Bronchial epithelial cell (primary cell): ENCODE data around the gene MCF2L2. TPM values are rescaled to one million over a fixed set of nuclear protein-coding genes. Genes with fewer than 3 reads are reported as not detected.
"Not testable (repeated sequence)": the region's sequence is repeated elsewhere in the genome, so short reads cannot be mapped to it uniquely, and the experiment has no call there.

Experiments
- DNase-seq: peaks from one replicate; pipeline ENCODE4 v3.0.0-alpha.2; 2010; ENCODE audit warnings: low read depth
- FAIRE-seq: peaks from 2 replicates; lab custom pipeline; 2011; peaks lifted over from hg19 to GRCh38; lab: Jason Lieb, UNC
- H3K27me3 ChIP-seq: 2 replicates; pipeline ENCODE4 v1.5.1; 2011; ENCODE audit warnings: low read length; ENCODE audit not compliant: control insufficient read depth, insufficient read depth
- H3K36me3 ChIP-seq: 2 replicates; pipeline ENCODE4 v1.5.1; 2011; ENCODE audit warnings: low read length; ENCODE audit not compliant: control insufficient read depth, insufficient read depth
- H3K4me3 ChIP-seq: 2 replicates; pipeline ENCODE4 v1.5.1; 2011; ENCODE audit warnings: mild to moderate bottlenecking, low read depth, low read length, control low read depth
- total RNA-seq: library from RNA; depleted of rRNA; stranded (reverse); fragments of >200 nt; gene quantifications from 2 replicates; pipeline ENCODE4 v1.2.1, GENCODE V29; 2014
- TF ChIP-seq, protein P1 (sequence below): IDR thresholded peaks from 2 replicates; pipeline ENCODE4 v1.5.1; 2011; ENCODE audit warnings: mild to moderate bottlenecking, moderate library complexity, low read length, control low read depth, inconsistent platforms; ENCODE audit not compliant: insufficient read depth, severe bottlenecking

MCF2L2 gene
- total RNA-seq, 1 donor from 2014 or later: 0.26 TPM

- no peak for FAIRE-seq
- H3K4me3 ChIP-seq: no peak overlapping the region
- H3K36me3 ChIP-seq: no peaks in the 10 kb centered on the region
- no peaks in the 10 kb centered on the region for H3K27me3 ChIP-seq
- DNase-seq: no peak
- TF ChIP-seq, protein P1, sequence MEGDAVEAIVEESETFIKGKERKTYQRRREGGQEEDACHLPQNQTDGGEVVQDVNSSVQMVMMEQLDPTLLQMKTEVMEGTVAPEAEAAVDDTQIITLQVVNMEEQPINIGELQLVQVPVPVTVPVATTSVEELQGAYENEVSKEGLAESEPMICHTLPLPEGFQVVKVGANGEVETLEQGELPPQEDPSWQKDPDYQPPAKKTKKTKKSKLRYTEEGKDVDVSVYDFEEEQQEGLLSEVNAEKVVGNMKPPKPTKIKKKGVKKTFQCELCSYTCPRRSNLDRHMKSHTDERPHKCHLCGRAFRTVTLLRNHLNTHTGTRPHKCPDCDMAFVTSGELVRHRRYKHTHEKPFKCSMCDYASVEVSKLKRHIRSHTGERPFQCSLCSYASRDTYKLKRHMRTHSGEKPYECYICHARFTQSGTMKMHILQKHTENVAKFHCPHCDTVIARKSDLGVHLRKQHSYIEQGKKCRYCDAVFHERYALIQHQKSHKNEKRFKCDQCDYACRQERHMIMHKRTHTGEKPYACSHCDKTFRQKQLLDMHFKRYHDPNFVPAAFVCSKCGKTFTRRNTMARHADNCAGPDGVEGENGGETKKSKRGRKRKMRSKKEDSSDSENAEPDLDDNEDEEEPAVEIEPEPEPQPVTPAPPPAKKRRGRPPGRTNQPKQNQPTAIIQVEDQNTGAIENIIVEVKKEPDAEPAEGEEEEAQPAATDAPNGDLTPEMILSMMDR: no peak
Observed at GRCh38 chr3:183472155-183472554, 43.7 kb upstream of the MCF2L2 start.

DNA sequence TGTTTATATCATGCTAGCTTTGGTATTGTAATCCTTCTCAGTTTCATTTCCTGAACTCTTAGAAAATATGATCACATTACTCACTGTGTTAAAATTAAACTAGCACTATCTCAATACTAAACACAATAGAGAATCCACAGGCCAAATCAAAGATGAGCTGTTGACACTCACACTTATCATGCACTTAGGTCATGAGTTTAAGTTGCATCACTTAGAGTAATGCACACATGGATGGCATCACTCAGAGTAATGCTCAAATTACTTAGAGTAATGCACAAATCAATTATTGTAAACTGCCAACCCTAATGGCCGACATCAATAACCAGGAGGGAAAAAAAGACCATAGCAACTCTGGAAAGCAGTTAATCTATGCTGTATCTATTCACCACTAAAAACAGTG lies 40.0 kb upstream of the MCF2L2 start:
- TF ChIP-seq, protein P1: no peak
- DNase-seq: no peak
- no peak for FAIRE-seq
- Histone ChIP-seq H3K36me3 (no peaks in the 10 kb centered on the region), H3K4me3 (no peak overlapping the region), H3K27me3 (no peaks in the 10 kb centered on the region)

- Histone ChIP-seq H3K36me3 (no peaks in the 10 kb centered on the region), H3K4me3 (no peak overlapping the region), H3K27me3 (no peaks in the 10 kb centered on the region)
- FAIRE-seq: no peak
- TF ChIP-seq, protein P1: no peak
- no peak for DNase-seq
Observed at GRCh38 chr3:183466575-183466974, 38.2 kb upstream of the MCF2L2 start.

GRCh38 chr3:183465710-183466109 lies 37.3 kb upstream of the MCF2L2 start:
- H3K4me3 ChIP-seq, FAIRE-seq: not testable (repeated sequence)

GRCh38 chr3:183464480-183464879 lies 36.1 kb upstream of the MCF2L2 start:
- no peaks in the 10 kb centered on the region for H3K36me3 ChIP-seq
- H3K4me3 ChIP-seq: no peak overlapping the region
- FAIRE-seq (no peak), DNase-seq (no peak)
- TF ChIP-seq, protein P1: no peak
- no peaks in the 10 kb centered on the region for H3K27me3 ChIP-seq

More at GRCh38 chr3:183465710-183466109, 37.3 kb upstream of the MCF2L2 start:
- DNase-seq, H3K27me3 ChIP-seq, H3K36me3 ChIP-seq: not testable (repeated sequence)

GRCh38 chr3:183460081-183461055 lies 31.9 kb upstream of the MCF2L2 start:
- H3K4me3 ChIP-seq: no peak overlapping the region
- FAIRE-seq: peak; percentile 90
- no peaks in the 10 kb centered on the region for H3K27me3 ChIP-seq
- peak; percentile 89 for DNase-seq
- H3K36me3 ChIP-seq: no peaks in the 10 kb centered on the region
- TF ChIP-seq, protein P1: no peak
